ENCODE measurements around the gene PRCD. TPM values are rescaled to one million over a fixed set of nuclear protein-coding genes. Genes with fewer than 3 reads are reported as not detected.
"Not testable (repeated sequence)": the region's sequence is repeated elsewhere in the genome, so short reads cannot be mapped to it uniquely, and the experiment has no call there.

Gene PRCD
- total and polyA plus RNA-seq, 8 donors: 0.55 to 7.3 (median 1.1) TPM

DNA sequence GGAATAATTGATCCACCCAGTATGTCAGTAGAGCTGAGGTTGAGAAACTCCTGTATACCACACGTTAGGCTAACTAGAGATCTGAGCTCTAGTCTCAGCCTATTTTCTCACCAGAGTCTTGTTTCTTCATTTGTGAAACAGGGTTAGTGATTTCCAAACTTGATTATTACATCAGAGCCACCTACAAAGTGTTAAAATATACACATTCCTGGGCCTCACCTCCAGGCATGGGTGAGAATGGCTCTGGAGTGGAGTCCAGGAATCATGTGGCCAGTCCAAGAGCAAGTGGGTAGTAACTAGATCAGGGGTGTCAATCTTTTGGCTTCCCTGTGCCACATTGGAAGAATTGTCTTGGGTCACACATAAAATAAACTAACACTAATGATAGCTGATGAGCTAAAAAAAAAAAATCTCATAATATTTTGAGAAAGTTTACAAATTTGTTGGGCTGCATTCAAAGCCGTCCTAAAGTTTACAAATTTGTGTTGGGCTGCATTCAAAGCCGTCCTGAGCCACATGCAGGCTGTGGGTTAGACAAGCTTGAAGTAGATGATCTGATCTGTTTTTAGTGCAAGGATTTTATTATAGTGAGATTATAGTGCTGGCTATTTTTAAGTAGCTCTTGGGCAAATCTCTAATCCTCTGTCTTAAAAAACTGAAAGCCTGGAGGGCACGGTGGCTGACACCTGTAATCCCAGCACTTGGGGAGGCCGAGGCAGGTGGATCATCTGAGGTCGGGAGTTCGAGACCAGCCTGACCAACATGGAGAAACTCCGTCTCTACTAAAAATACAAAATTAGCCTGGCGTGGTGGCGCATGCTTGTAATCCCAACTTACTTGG lies 20.4 kb downstream of the PRCD start:
- peak overlapping the region in 3 of 4 donors; percentile 28 to 59 (median 58) for H3K27ac ChIP-seq
- 90% methylated on average over 10 of the region's 10 CpGs for WGBS, 2 donors
- H3K36me3 ChIP-seq: peaks cover 3 to 19% (median 4%) of the 10 kb centered on the region in 3 donors
- no peaks in the 10 kb centered on the region for H3K9me3 ChIP-seq
- ATAC-seq: no peak
- no peaks in the 10 kb centered on the region for H3K27me3 ChIP-seq
- no peak for FAIRE-seq
- no peak for DNase-seq
- TF ChIP-seq, protein P1, sequence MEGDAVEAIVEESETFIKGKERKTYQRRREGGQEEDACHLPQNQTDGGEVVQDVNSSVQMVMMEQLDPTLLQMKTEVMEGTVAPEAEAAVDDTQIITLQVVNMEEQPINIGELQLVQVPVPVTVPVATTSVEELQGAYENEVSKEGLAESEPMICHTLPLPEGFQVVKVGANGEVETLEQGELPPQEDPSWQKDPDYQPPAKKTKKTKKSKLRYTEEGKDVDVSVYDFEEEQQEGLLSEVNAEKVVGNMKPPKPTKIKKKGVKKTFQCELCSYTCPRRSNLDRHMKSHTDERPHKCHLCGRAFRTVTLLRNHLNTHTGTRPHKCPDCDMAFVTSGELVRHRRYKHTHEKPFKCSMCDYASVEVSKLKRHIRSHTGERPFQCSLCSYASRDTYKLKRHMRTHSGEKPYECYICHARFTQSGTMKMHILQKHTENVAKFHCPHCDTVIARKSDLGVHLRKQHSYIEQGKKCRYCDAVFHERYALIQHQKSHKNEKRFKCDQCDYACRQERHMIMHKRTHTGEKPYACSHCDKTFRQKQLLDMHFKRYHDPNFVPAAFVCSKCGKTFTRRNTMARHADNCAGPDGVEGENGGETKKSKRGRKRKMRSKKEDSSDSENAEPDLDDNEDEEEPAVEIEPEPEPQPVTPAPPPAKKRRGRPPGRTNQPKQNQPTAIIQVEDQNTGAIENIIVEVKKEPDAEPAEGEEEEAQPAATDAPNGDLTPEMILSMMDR (IDR thresholded peaks at IDR 0.05): no peak
- intact Hi-C loops (cut with DNase I): no loop called here
- H3K4me3 ChIP-seq: peak overlapping the region in 1 of 4 donors; percentile 89
- H3K4me1 ChIP-seq: peaks cover 7 to 45% (median 23%) of the 10 kb centered on the region in 3 donors

DNA sequence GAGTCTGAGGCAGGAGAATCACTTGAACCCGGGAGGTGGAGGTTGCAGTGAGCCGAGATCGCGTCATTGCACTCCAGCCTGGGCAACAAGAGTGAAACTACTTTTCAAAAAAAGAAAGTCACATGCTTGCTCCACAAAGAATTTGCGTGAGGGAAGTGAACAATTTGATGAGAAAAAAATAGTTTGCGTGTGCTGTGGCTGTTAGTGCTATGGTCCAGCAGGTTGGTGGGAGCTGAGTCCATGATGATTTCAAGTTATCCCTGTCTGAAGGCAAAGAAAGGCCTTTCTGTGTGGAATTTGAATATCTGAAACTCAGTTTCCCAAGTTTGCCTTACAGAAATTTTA lies 21.0 kb downstream of the PRCD start:
- ATAC-seq (no peak), FAIRE-seq (no peak), DNase-seq (no peak)
- Histone ChIP-seq H3K36me3 (peaks cover 3 to 24% (median 8%) of the 10 kb centered on the region in 3 donors), H3K27ac (peak overlapping the region in 3 of 4 donors; percentile 28 to 59 (median 58)), H3K4me1 (peaks cover 7 to 45% (median 23%) of the 10 kb centered on the region in 3 donors), H3K27me3 (no peaks in the 10 kb centered on the region), H3K9me3 (no peaks in the 10 kb centered on the region), H3K4me3 (no peak overlapping the region)
- TF ChIP-seq, protein P1 (IDR thresholded peaks at IDR 0.05): no peak
- WGBS, 2 donors: 85 to 86% methylated on average over 6 of the region's 6 CpGs
- intact Hi-C loops (cut with DNase I): no loop called here

DNA sequence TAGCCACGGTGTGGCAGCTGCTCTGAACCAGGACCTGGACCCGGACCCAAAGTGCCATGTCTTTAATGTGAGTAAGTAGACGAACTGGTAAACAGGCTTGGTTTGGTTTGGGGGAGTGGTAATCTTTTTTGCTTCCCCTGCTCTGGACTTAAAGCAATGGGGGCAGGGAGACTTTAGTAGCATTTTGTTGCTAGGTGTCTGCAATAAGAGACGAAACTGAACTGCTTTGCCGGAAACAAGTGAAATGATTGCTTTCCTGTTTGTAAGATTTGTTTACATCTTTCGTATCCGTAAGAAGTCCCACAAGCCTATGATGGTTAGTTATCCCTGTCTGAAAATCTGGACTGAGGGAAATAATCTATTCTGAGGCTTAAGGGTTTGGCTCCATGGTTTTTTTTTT lies 21.5 kb downstream of the PRCD start:
- WGBS, 2 donors: 61 to 62% methylated on average over 7 of the region's 7 CpGs
- TF ChIP-seq, protein P1 (IDR thresholded peaks at IDR 0.05): no peak
- ATAC-seq (no peak), DNase-seq (no peak), FAIRE-seq (no peak)
- intact Hi-C loops (cut with DNase I): no loop called here
- Histone ChIP-seq H3K4me1 (peaks cover 7 to 45% (median 23%) of the 10 kb centered on the region in 3 donors), H3K27ac (peak overlapping the region in 3 of 4 donors; percentile 28 to 59 (median 58)), H3K27me3 (no peaks in the 10 kb centered on the region), H3K36me3 (peaks cover 3 to 24% (median 8%) of the 10 kb centered on the region in 3 donors), H3K9me3 (no peaks in the 10 kb centered on the region), H3K4me3 (no peak overlapping the region)

DNA sequence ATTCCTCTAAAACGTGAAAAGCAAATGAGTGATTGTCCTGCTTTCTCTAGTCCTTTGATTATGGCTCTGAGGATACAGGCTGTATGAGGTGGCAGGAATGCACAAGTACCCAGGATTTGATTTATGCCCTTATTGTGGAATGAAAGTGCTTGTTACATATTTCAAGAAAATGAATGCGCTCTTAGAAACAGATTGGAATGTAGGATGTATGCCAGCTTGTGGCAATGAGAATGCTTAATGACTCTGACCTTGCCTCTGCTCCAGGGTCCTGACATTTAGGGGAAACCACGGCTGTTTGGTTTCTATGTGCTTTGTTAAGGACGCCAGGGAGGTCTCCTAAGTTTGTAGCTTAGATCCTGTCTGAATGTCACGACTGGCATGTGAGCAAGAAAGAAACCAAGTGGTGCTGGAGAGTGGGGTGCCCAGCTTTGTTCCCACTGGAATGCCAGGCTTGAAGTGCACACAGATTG lies 22.0 kb downstream of the PRCD start:
- H3K4me3 ChIP-seq: no peak overlapping the region
- intact Hi-C loops (cut with DNase I): no loop called here
- H3K27me3 ChIP-seq: no peaks in the 10 kb centered on the region
- H3K4me1 ChIP-seq: peaks cover 7 to 42% (median 23%) of the 10 kb centered on the region in 3 donors
- no peaks in the 10 kb centered on the region for H3K9me3 ChIP-seq
- 51 to 66% methylated on average over 5 of the region's 5 CpGs for WGBS, 2 donors
- no peak for DNase-seq
- peak in 1 of 4 donors; percentile 14 for ATAC-seq
- H3K27ac ChIP-seq: peak overlapping the region in 2 of 4 donors; percentile 58 to 59
- no peak for FAIRE-seq
- H3K36me3 ChIP-seq: peaks cover 3 to 24% (median 8%) of the 10 kb centered on the region in 3 donors
- TF ChIP-seq, protein P1 (IDR thresholded peaks at IDR 0.05): no peak

GRCh38 chr17:76562734-76563148 lies 22.9 kb downstream of the PRCD start:
- WGBS, 2 donors: 80 to 89% methylated on average over 6 of the region's 6 CpGs
- intact Hi-C loops (cut with DNase I): no loop called here
- DNase-seq (no peak), FAIRE-seq (no peak), ATAC-seq (peak in 1 of 4 donors; percentile 4)
- Histone ChIP-seq H3K27ac (peak overlapping the region in 1 of 4 donors; percentile 8), H3K36me3 (peaks cover 3 to 24% (median 8%) of the 10 kb centered on the region in 3 donors), H3K4me1 (peaks cover 16 to 49% (median 23%) of the 10 kb centered on the region in 3 donors), H3K4me3 (no peak overlapping the region), H3K9me3 (no peaks in the 10 kb centered on the region), H3K27me3 (no peaks in the 10 kb centered on the region)
- TF ChIP-seq, protein P1 (IDR thresholded peaks at IDR 0.05): no peak

GRCh38 chr17:76563359-76563758 lies 23.5 kb downstream of the PRCD start:
- H3K27ac ChIP-seq; DNase-seq; ATAC-seq; H3K9me3 ChIP-seq; intact Hi-C loops (cut with DNase I); H3K27me3 ChIP-seq; FAIRE-seq; H3K4me3 ChIP-seq: not testable (repeated sequence)
- WGBS, 2 donors: 79 to 91% methylated on average over 2 of the region's 2 CpGs
- peaks cover 3 to 24% (median 8%) of the 10 kb centered on the region in 3 donors for H3K36me3 ChIP-seq
- peaks cover 16 to 49% (median 23%) of the 10 kb centered on the region in 3 donors for H3K4me1 ChIP-seq

Data from pancreas (tissue), 10 donors.